H1 (cell line): ENCODE results near the gene PIGU. TPM values are rescaled to one million over a fixed set of nuclear protein-coding genes. Genes with fewer than 3 reads are reported as not detected.

Source experiments
- CTCF ChIA-PET: fragments of 300-600 bp; sonication (Branson Sonifier 250); formaldehyde crosslinking; loops from one replicate; lab custom pipeline; 2021; ENCODE audit not compliant: partially characterized antibody; lab: Charles Lee
- POLR2A ChIA-PET: fragments of 300-600 bp; sonication (Branson Sonifier 250); formaldehyde crosslinking; loops from one replicate; lab custom pipeline; 2021; ENCODE audit warnings: inconsistent platforms; ENCODE audit not compliant: partially characterized antibody; lab: Charles Lee
- DNase-seq, 2 experiments: peaks; one replicate each; pipeline versions ENCODE4 v3.0.0 to v3.0.0-alpha.2; 2010 to 2022; ENCODE audit warnings: low spot score in 2 of 2, low read depth in 1 of 2, mixed read lengths in 1 of 2
- FAIRE-seq: peaks from 2 replicates; lab custom pipeline; 2011; peaks lifted over from hg19 to GRCh38; lab: Jason Lieb, UNC
- H2AFZ ChIP-seq: 2 replicates; pipeline ENCODE4 v1.8.1; 2012; ENCODE audit warnings: low read length, inconsistent platforms
- H2AK5ac ChIP-seq: 2 replicates; pipeline ENCODE4 v1.6.1; 2013; ENCODE audit warnings: low read depth, low read length
- H2BK120ac ChIP-seq: replicated peaks from 2 replicates; pipeline ENCODE3; 2013; ENCODE audit warnings: low read depth, low read length, inconsistent platforms
- H2BK12ac ChIP-seq: 2 replicates; pipeline ENCODE4 v1.6.1; 2013; ENCODE audit warnings: low read depth, low read length
- H2BK15ac ChIP-seq: 2 replicates; pipeline ENCODE4 v1.6.1; 2013; ENCODE audit warnings: low read length
- H2BK20ac ChIP-seq: 2 replicates; pipeline ENCODE4 v1.6.1; 2013; ENCODE audit warnings: low read length
- H2BK5ac ChIP-seq: 2 replicates; pipeline ENCODE4 v1.6.1; 2013; ENCODE audit warnings: low read depth, low read length
- H3K14ac ChIP-seq: 2 replicates; pipeline ENCODE4 v1.6.1; 2013; ENCODE audit warnings: inconsistent platforms; ENCODE audit not compliant: insufficient read length
- H3K18ac ChIP-seq: 2 replicates; pipeline ENCODE4 v1.6.1; 2013; ENCODE audit warnings: low read length; ENCODE audit errors: extremely low read depth
- H3K23ac ChIP-seq: 2 replicates; pipeline ENCODE4 v1.6.1; 2013; ENCODE audit warnings: inconsistent platforms; ENCODE audit not compliant: insufficient read length
- H3K23me2 ChIP-seq: 2 replicates; pipeline ENCODE4 v1.6.1; 2013; ENCODE audit warnings: low read depth, low read length
- H3K27ac ChIP-seq: 2 replicates; pipeline ENCODE4 v1.6.1; 2011; ENCODE audit warnings: low read depth, low read length, inconsistent platforms
- H3K27me3 ChIP-seq, 4 experiments: replicated peaks in 1 of 4; 1 replicate in 1 of 4; 2 replicates in 3 of 4; pipeline versions ENCODE4 v1.6.1 to v1.8.1; 2011 to 2013; ENCODE audit warnings: low read length in 3 of 4, mild to moderate bottlenecking in 3 of 4, inconsistent platforms in 2 of 4, mixed read lengths in 2 of 4, moderate library complexity in 1 of 4; ENCODE audit not compliant: control insufficient read depth in 3 of 4, insufficient read depth in 3 of 4; ENCODE audit errors: extremely low read depth in 1 of 4
- H3K36me3 ChIP-seq, 4 experiments: 2 replicates each; pipeline versions ENCODE4 v1.6.1 to v1.8.1; 2011 to 2013; ENCODE audit warnings: mild to moderate bottlenecking in 4 of 4, low read length in 3 of 4, moderate library complexity in 2 of 4, control low read depth in 1 of 4, inconsistent platforms in 1 of 4; ENCODE audit not compliant: insufficient read depth in 4 of 4, control insufficient read depth in 2 of 4
- H3K4ac ChIP-seq: replicated peaks from 2 replicates; pipeline ENCODE3; 2013; ENCODE audit warnings: low read length, low read depth, mixed read lengths, inconsistent platforms; ENCODE audit not compliant: insufficient read length
- H3K4me1 ChIP-seq, 4 experiments: replicated peaks in 1 of 4; 1 replicate in 1 of 4; 2 replicates in 3 of 4; pipeline versions ENCODE4 v1.6.1 to v1.8.1; 2011 to 2013; ENCODE audit warnings: low read length in 3 of 4, inconsistent platforms in 2 of 4, mixed read lengths in 1 of 4; ENCODE audit not compliant: insufficient read depth in 4 of 4, control insufficient read depth in 3 of 4
- H3K4me2 ChIP-seq, 2 experiments: 2 replicates each; pipeline versions ENCODE4 v1.6.1 to v1.8.1; 2011 to 2013; ENCODE audit warnings: low read depth in 2 of 2, low read length in 2 of 2, control low read depth in 1 of 2, inconsistent platforms in 1 of 2, mild to moderate bottlenecking in 1 of 2; ENCODE audit not compliant: insufficient read depth in 1 of 2
- H3K4me3 ChIP-seq, 4 experiments: fragments of 200-600, 300-600 bp in 1 of 4; sonication (generic), shearing (Covaris generic), sonication (Bioruptor Twin) in 1 of 4; 2 replicates each; pipeline versions ENCODE4 v1.5.1 to v1.8.1; 2011 to 2016; ENCODE audit warnings: low read length in 4 of 4, low read depth in 3 of 4, control low read depth in 2 of 4, inconsistent platforms in 2 of 4, mild to moderate bottlenecking in 2 of 4, mixed read lengths in 1 of 4, moderate library complexity in 1 of 4; ENCODE audit not compliant: insufficient read depth in 2 of 4; ENCODE audit errors: extremely low read depth in 1 of 4
- H3K56ac ChIP-seq: replicated peaks from 2 replicates; pipeline ENCODE3; 2013; ENCODE audit warnings: low read depth, mild to moderate bottlenecking, mixed read lengths, low read length, inconsistent platforms; ENCODE audit not compliant: insufficient read length
- H3K79me1 ChIP-seq: 2 replicates; pipeline ENCODE4 v1.6.1; 2013; ENCODE audit warnings: low read depth, low read length, control low read depth
- H3K79me2 ChIP-seq, 2 experiments: 2 replicates each; pipeline versions ENCODE4 v1.6.1 to v1.8.1; 2012 to 2013; ENCODE audit warnings: low read length in 2 of 2, mild to moderate bottlenecking in 2 of 2, inconsistent platforms in 1 of 2; ENCODE audit not compliant: insufficient read depth in 2 of 2, control insufficient read depth in 1 of 2
- H3K9ac ChIP-seq, 4 experiments: replicated peaks in 1 of 4; 1 replicate in 1 of 4; 2 replicates in 3 of 4; pipeline versions ENCODE4 v1.6.1 to v1.8.1; 2011 to 2013; ENCODE audit warnings: low read depth in 3 of 4, low read length in 3 of 4, control low read depth in 2 of 4, mild to moderate bottlenecking in 2 of 4, moderate library complexity in 2 of 4, inconsistent platforms in 1 of 4; ENCODE audit errors: extremely low read depth in 1 of 4
- H3K9me3 ChIP-seq, 2 experiments: 2 replicates each; pipeline versions ENCODE4 v1.6.1 to v1.8.1; 2012 to 2013; ENCODE audit warnings: mild to moderate bottlenecking in 2 of 2, moderate library complexity in 2 of 2, control low read depth in 1 of 2, inconsistent platforms in 1 of 2, low read depth in 1 of 2, low read length in 1 of 2, mixed read lengths in 1 of 2; ENCODE audit not compliant: insufficient read depth in 2 of 2
- H4K20me1 ChIP-seq, 2 experiments: replicated peaks in 1 of 2; 2 replicates each; pipeline versions ENCODE3 to v1.8.1; 2011 to 2013; ENCODE audit warnings: inconsistent platforms in 2 of 2, low read length in 2 of 2, mild to moderate bottlenecking in 1 of 2; ENCODE audit not compliant: insufficient read depth in 2 of 2, control insufficient read depth in 1 of 2
- H4K5ac ChIP-seq: 2 replicates; pipeline ENCODE4 v1.6.1; 2013; ENCODE audit warnings: low read length, low read depth, mixed read lengths, inconsistent platforms; ENCODE audit not compliant: insufficient read length
- H4K8ac ChIP-seq: 2 replicates; pipeline ENCODE4 v1.8.0; 2013; ENCODE audit warnings: mild to moderate bottlenecking, moderate library complexity, low read length, inconsistent platforms; ENCODE audit not compliant: insufficient read depth; ENCODE audit errors: extremely low read depth
- H4K91ac ChIP-seq: replicated peaks from 2 replicates; pipeline ENCODE3; 2013; ENCODE audit warnings: low read length, mixed read lengths, inconsistent platforms; ENCODE audit not compliant: insufficient read length
- EGR1 ChIP-seq: IDR thresholded peaks from 2 replicates; pipeline ENCODE4 v1.6.1; 2011; ENCODE audit warnings: low read depth, low read length, borderline replicate concordance
- FOSL1 ChIP-seq: IDR thresholded peaks from 2 replicates; pipeline ENCODE4 v1.6.1; 2011; ENCODE audit warnings: mild to moderate bottlenecking, low read depth, low read length, moderate library complexity; ENCODE audit not compliant: insufficient read depth
- JUN ChIP-seq: IDR thresholded peaks from 2 replicates; pipeline ENCODE4 v1.6.1; 2011; ENCODE audit warnings: low read depth, mild to moderate bottlenecking, improper control_type of control experiment, low read length
- KDM1A ChIP-seq: fragments of 200-600, 300-600 bp; sonication (generic); IDR thresholded peaks from 2 replicates; pipeline ENCODE4 v1.7.1; 2016; ENCODE audit warnings: mild to moderate bottlenecking, low read length, borderline replicate concordance
- POLR2AphosphoS5 ChIP-seq: IDR thresholded peaks from 2 replicates; pipeline ENCODE4 v1.6.1; 2011; ENCODE audit warnings: low read depth, low read length
- SP2 ChIP-seq: IDR thresholded peaks from 2 replicates; pipeline ENCODE4 v1.6.1; 2012; ENCODE audit warnings: mild to moderate bottlenecking, low read length, inconsistent platforms
- SP4 ChIP-seq: IDR thresholded peaks from 2 replicates; pipeline ENCODE4 v1.6.1; 2012; ENCODE audit warnings: low read length, inconsistent platforms
- YY1 ChIP-seq: IDR thresholded peaks from 2 replicates; pipeline ENCODE4 v1.6.1; 2011; ENCODE audit warnings: low read depth, mild to moderate bottlenecking, low read length
- ZNF274 ChIP-seq: IDR thresholded peaks from 2 replicates; pipeline ENCODE4 v1.7.0; 2012; ENCODE audit warnings: low read length, borderline replicate concordance; ENCODE audit errors: extremely low read depth
- WGBS, 2 experiments: shearing (Covaris generic) in 1 of 2; methylation state at CpG; one replicate each; pipeline versions ENCODE4 v1.1.6 to v1.1.7; 2013 to 2015; ENCODE audit warnings: low lambda C conversion rate in 2 of 2, mixed read lengths in 2 of 2, inconsistent platforms in 1 of 2, low coverage in 1 of 2, missing lambda C conversion rate in 1 of 2; ENCODE audit not compliant: insufficient replicate concordance in 2 of 2, insufficient coverage in 1 of 2, insufficient read length in 1 of 2; ENCODE audit errors: extremely low coverage in 1 of 2, missing lambda C conversion rate in 1 of 2; 5-methylcytosine and 5-hydroxymethylcytosine counted together
- polyA plus RNA-seq, 7 experiments: library from polyadenylated mRNA; depleted of rRNA in 3 of 7; stranded (reverse) in 5 of 7; unstranded in 2 of 7; fragments of >200 nt in 5 of 7; fragments of 200-250 nt in 2 of 7; gene quantifications; 1 replicate in 5 of 7; 2 replicates in 1 of 7; 4 replicates in 1 of 7; pipeline versions ENCODE4 v1.2.1 to v1.2.3, GENCODE V29; 2011 to 2013; ENCODE audit warnings: missing spikeins in 2 of 7, mixed read lengths in 2 of 7
- total RNA-seq: library from RNA; stranded (reverse); fragmentation: NEBNext Ultra II Directional; extraction: Animal tissue kit (Norgen Biotek cat#: 25700); gene quantifications from 2 replicates; pipeline ENCODE4 v1.2.1, GENCODE V29; 2021

The PIGU gene
- total and polyA plus RNA-seq, 2 of the 8 experiments (the other 6 are each of a cell fraction or from before 2014, with no cell fraction given) = 28.3 to 117 TPM

GRCh38 chr20:34683667-34684066 is 6.8 kb upstream of the PIGU start:
- no peak overlapping the region for H2BK12ac ChIP-seq
- no peak overlapping the region for H3K4ac ChIP-seq
- H2AFZ ChIP-seq = no peak overlapping the region
- no peak overlapping the region for H4K91ac ChIP-seq
- H3K79me2 ChIP-seq = no peaks in the 10 kb centered on the region
- H3K23ac ChIP-seq = no peak overlapping the region
- no peak for DNase-seq
- H3K4me3 ChIP-seq = no peak overlapping the region
- FAIRE-seq = no peak
- H3K56ac ChIP-seq = no peak overlapping the region
- H3K4me2 ChIP-seq = no peak overlapping the region
- no peak overlapping the region for H2BK15ac ChIP-seq
- H3K27ac ChIP-seq = no peak overlapping the region
- H2AK5ac ChIP-seq = no peak overlapping the region
- POLR2A ChIA-PET = interaction anchor here (1.2 kb wide), 1 partner anchor 10 kb away, joined by 3 read pairs; no protein-coding TSS in a partner anchor
- H3K27me3 ChIP-seq = no peaks in the 10 kb centered on the region
- no peak overlapping the region for H4K5ac ChIP-seq
- H3K23me2 ChIP-seq = no peaks in the 10 kb centered on the region; the same call in 1 of the 2 replicates
- no peak overlapping the region for H4K8ac ChIP-seq
- no peaks in the 10 kb centered on the region for H4K20me1 ChIP-seq
- CTCF ChIA-PET = interaction anchor here (0.6 to 2.3 kb wide), 3 partner anchors 11 to 38 kb away, joined by 3 to 6 read pairs (median 3); no protein-coding TSS in a partner anchor
- H2BK20ac ChIP-seq = no peak overlapping the region
- H3K14ac ChIP-seq = no peak overlapping the region
- no peak overlapping the region for H2BK120ac ChIP-seq
- H2BK5ac ChIP-seq = no peak overlapping the region
- H3K36me3 ChIP-seq = no peaks in the 10 kb centered on the region
- H3K9ac ChIP-seq = no peak overlapping the region
- H3K18ac ChIP-seq = no peak overlapping the region
- H3K4me1 ChIP-seq = no peaks in the 10 kb centered on the region
- H3K9me3 ChIP-seq = no peaks in the 10 kb centered on the region
- WGBS, 2 experiments = 92% methylated on average over 3 of the region's 3 CpGs; no CpG with 5 or more reads in 1 of the 2 experiments
- no peaks in the 10 kb centered on the region for H3K79me1 ChIP-seq
- TF ChIP-seq ZNF274 (no peak), FOSL1 (no peak), YY1 (no peak), EGR1 (no peak), POLR2AphosphoS5 (no peak), SP2 (no peak), SP4 (no peak), KDM1A (no peak), JUN (no peak)
